Suprapubic skin (tissue), 4 donors: ENCODE measurements around the gene TNS2. TPM values are rescaled to one million over a fixed set of nuclear protein-coding genes. Genes with fewer than 3 reads are reported as not detected.

Experiments used
- DNase-seq, 2 donors: peaks; one replicate each; pipeline ENCODE4 v3.0.0-alpha.2; 2019; ENCODE audit warnings: low spot score in 2 of 2
- H3K27ac ChIP-seq: fragments of 200-600 bp; sonication (generic); one replicate; pipeline ENCODE4 v1.5.1; 2019
- H3K27me3 ChIP-seq: fragments of 200-600 bp; sonication (generic); one replicate; pipeline ENCODE4 v1.5.1; 2019
- H3K36me3 ChIP-seq: fragments of 200-600 bp; sonication (generic); one replicate; pipeline ENCODE4 v1.5.1; 2019
- H3K4me1 ChIP-seq: fragments of 200-600 bp; sonication (generic); one replicate; pipeline ENCODE4 v1.5.1; 2019
- H3K4me3 ChIP-seq: fragments of 200-600 bp; sonication (generic); one replicate; pipeline ENCODE4 v1.5.1; 2019; ENCODE audit warnings: mild to moderate bottlenecking
- H3K9me3 ChIP-seq: fragments of 200-600 bp; sonication (generic); one replicate; pipeline ENCODE4 v1.5.1; 2019
- EP300 ChIP-seq: sonication (generic); formaldehyde crosslinking; IDR thresholded peaks from one replicate; pipeline ENCODE4 v1.6.1; 2017; ENCODE audit warnings: antibody characterized with exemption
- POLR2A ChIP-seq, 2 donors: fragments of 450-650 bp; IDR thresholded peaks; one replicate each; pipeline ENCODE4 v1.6.1; 2017; ENCODE audit warnings: antibody characterized with exemption in 2 of 2, mild to moderate bottlenecking in 2 of 2, moderate library complexity in 2 of 2
- POLR2AphosphoS5 ChIP-seq, 3 donors: sonication (generic); formaldehyde crosslinking; IDR thresholded peaks; one replicate each; pipeline ENCODE4 v1.6.1; 2017; ENCODE audit warnings: antibody characterized with exemption in 3 of 3
- WGBS: methylation state at CpG from one replicate; pipeline ENCODE4 v1.1.5; 2018; 5-methylcytosine and 5-hydroxymethylcytosine counted together
- total RNA-seq, 4 donors: library from RNA; depleted of rRNA; stranded (reverse); fragments of >200 nt; gene quantifications; one replicate each; pipeline ENCODE4 v1.1.0, GENCODE V29; 2016
- TF ChIP-seq, protein P1 (sequence below), 2 donors: fragments of 200-600 bp in 1 of 2; fragments of 450-650 bp in 1 of 2; sonication (generic) in 1 of 2; IDR thresholded peaks; one replicate each; pipeline ENCODE4 v1.5.1; 2016 to 2019; ENCODE audit warnings: antibody characterized with exemption in 2 of 2, mild to moderate bottlenecking in 1 of 2, moderate library complexity in 1 of 2

TNS2 gene
- total RNA-seq, 4 donors from 2014 or later, result 22.8 to 122 (median 78.2) TPM

DNA sequence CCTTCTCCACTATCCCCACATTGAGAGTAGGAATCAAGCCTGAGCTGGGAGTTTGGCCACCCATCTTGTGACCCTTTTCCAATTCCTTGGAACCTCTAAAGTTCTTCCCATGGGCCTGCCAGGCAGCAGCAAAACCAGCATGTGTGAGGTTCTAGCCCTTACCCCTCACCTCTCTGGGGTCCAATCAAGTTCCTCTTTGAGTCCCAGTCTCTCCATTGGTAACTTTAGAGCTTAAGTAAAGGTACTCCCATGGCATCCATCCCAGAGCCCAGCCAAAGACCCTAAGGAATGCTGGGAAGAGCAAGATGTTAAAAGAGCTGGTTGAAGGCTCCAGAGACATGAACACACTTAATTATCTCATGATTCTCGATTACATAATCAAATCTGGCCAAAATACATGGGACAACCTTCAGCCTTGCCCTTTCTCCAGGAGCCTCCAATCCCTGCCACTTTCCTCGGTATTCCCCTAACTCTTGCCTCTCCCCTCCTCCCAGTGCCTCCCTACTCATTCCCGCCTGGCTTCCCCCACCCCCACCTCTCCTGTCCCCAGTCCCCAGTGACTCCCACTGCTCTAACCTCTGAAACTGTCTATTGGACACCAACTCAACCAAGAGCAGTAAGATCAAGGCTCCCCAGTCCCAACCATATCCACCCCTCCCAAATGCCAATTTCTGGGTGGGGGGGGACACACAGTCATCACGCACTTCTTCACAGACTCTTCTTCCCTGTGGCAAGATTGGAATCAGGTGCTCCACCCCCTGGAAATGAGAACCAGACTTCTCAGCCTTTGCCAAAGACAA, 4.8 kb upstream of the TNS2 start:
- no peak for TF ChIP-seq POLR2AphosphoS5 (IDR thresholded peaks at IDR 0.05)
- TF ChIP-seq POLR2A (IDR thresholded peaks at IDR 0.05), result no peak
- TF ChIP-seq EP300, result no peak
- TF ChIP-seq, protein P1, sequence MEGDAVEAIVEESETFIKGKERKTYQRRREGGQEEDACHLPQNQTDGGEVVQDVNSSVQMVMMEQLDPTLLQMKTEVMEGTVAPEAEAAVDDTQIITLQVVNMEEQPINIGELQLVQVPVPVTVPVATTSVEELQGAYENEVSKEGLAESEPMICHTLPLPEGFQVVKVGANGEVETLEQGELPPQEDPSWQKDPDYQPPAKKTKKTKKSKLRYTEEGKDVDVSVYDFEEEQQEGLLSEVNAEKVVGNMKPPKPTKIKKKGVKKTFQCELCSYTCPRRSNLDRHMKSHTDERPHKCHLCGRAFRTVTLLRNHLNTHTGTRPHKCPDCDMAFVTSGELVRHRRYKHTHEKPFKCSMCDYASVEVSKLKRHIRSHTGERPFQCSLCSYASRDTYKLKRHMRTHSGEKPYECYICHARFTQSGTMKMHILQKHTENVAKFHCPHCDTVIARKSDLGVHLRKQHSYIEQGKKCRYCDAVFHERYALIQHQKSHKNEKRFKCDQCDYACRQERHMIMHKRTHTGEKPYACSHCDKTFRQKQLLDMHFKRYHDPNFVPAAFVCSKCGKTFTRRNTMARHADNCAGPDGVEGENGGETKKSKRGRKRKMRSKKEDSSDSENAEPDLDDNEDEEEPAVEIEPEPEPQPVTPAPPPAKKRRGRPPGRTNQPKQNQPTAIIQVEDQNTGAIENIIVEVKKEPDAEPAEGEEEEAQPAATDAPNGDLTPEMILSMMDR (IDR thresholded peaks at IDR 0.05), result no peak
- Histone ChIP-seq H3K4me1 (peaks cover 61% of the 10 kb centered on the region), H3K9me3 (no peaks in the 10 kb centered on the region), H3K36me3 (peaks cover 9% of the 10 kb centered on the region), H3K27me3 (no peaks in the 10 kb centered on the region), H3K27ac (peak overlapping the region; percentile 99), H3K4me3 (peak overlapping the region; percentile 74)
- 49% methylated on average over 4 of the region's 4 CpGs for WGBS
- no peak for DNase-seq

DNA sequence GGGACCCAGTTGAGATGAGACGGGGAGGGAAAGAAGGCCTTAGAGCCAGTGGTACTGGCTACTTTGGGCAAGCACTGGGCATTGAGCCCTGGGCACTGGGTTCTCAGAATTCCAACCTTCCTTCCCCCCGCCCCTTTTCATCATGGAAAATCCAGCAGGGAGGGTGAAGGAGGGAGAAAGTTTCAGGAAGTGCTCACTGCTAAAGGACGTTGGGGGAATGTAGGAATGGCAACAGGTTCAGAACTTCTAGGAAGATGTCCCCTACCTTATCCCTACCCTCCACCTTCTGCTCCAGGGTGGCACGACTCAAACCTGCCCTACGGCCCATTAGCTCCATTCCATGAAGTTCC, 4.2 kb upstream of the TNS2 start:
- H3K4me1 ChIP-seq, result peaks cover 67% of the 10 kb centered on the region
- TF ChIP-seq, protein P1 (IDR thresholded peaks at IDR 0.05), result no peak
- no peak for DNase-seq
- peak overlapping the region; percentile 99 for H3K27ac ChIP-seq
- H3K4me3 ChIP-seq, result peak overlapping the region; percentile 74
- 42% methylated on average over 5 of the region's 5 CpGs for WGBS
- no peaks in the 10 kb centered on the region for H3K9me3 ChIP-seq
- no peaks in the 10 kb centered on the region for H3K27me3 ChIP-seq
- H3K36me3 ChIP-seq, result peaks cover 4% of the 10 kb centered on the region

DNA sequence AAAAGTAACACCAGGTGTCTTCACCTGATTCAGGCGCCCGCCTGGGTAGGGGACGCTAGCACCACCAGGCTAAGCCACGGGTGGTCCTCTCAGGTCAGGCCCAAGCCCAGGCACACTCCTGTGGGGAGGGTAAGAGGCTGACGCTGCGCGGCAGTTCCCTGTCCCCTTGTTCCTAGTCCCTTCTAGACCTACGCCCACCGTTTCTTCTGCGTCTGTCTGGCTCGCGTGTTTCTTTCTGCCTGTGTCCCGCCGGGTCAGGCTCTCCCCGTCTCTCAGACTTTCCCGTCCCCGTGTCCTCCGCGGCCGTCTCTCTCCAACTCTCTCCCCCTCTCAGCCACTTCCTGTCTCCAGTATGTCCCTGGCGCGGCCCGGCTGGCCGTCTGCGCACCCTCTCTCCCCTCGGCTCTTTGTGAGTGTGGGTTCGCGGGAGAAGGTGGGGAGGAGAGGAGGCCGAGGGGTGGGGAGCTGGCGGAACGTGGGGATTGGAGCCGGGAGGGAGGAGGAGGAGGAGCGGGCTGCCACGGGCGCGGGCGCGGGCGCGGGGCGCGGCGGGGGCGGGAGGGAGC, 3.1 kb upstream of the TNS2 start:
- 0% methylated on average over 30 of the region's 44 CpGs for WGBS

DNA sequence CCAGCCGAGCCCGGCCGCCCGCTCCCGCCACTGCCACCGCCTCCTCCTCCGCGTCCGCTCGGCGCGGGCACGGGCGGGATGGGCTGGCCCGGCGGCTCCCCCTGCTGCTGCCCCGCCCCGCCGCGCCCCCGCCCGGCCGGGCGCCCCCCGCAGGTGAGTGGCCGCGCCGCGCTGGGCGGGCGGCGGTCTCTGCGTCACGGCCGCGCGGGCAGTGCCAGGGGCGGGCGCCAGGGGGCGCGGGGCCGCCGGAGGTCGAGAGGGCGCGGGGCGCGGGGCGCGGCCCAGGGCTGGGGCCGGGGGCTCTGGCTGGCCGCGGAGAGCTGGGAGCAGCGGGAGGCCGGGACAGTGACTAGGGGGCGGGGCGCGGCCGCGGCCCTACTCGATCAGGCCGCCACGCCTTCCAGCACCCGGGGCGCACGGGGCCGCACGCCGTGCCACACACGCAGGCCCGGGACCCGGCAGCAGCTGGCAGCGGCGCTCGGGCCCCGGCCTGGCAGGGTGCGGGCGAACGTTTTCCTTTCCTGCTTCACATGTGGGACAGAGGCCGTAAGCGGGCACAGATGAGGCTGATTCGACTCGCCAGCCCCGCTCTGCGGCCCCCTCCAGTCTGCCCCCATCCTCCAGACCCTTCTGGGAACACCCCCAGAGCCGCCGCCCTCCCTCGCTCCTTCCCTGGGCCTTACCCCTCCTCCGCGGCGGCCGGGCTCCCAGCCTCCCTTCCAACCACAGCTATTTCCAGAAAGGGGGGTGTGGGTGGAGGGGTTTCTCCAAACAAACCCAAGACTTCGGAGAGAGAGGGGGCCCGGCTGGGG, 2.4 kb upstream of the TNS2 start:
- Histone ChIP-seq H3K4me1 (peaks cover 80% of the 10 kb centered on the region), H3K36me3 (peaks cover 4% of the 10 kb centered on the region), H3K9me3 (no peaks in the 10 kb centered on the region), H3K27me3 (no peaks in the 10 kb centered on the region), H3K4me3 (peak overlapping the region; percentile 74), H3K27ac (peak overlapping the region; percentile 99)
- TF ChIP-seq POLR2AphosphoS5 (IDR thresholded peaks at IDR 0.05), result peak in 1 of 3 donors; percentile 46
- TF ChIP-seq, protein P1 (IDR thresholded peaks at IDR 0.05), result peak; percentile 7
- TF ChIP-seq POLR2A (IDR thresholded peaks at IDR 0.05), result peak in 1 of 2 donors; percentile 59
- TF ChIP-seq EP300, result no peak
- peak; percentile 90 to 92 for DNase-seq
- WGBS, result 2% methylated on average over 49 of the region's 94 CpGs

More for the DNA sequence above, 3.1 kb upstream of the TNS2 start:
- Histone ChIP-seq H3K36me3 (peaks cover 4% of the 10 kb centered on the region), H3K4me3 (peak overlapping the region; percentile 74), H3K27me3 (no peaks in the 10 kb centered on the region), H3K4me1 (peaks cover 74% of the 10 kb centered on the region), H3K27ac (peak overlapping the region; percentile 99), H3K9me3 (no peaks in the 10 kb centered on the region)
- peak; percentile 94 to 95 for DNase-seq
- TF ChIP-seq POLR2A (IDR thresholded peaks at IDR 0.05) (peak; percentile 83 to 98), POLR2AphosphoS5 (IDR thresholded peaks at IDR 0.05) (peak; percentile 42 to 95 (median 90)), EP300 (no peak)
- TF ChIP-seq, protein P1 (IDR thresholded peaks at IDR 0.05), result no peak
